Kidney tubule cell (primary cell): ENCODE data around the gene ARSI.

Experiments
- DNase-seq: peaks from one replicate; pipeline ENCODE4 v3.0.0-alpha.2; 2018; ENCODE audit warnings: low spot score

ARSI gene

GRCh38 chr5:150307617-150308426 is 5.1 kb upstream of the ARSI start:
- no peak for DNase-seq

GRCh38 chr5:150306775-150307174 is 4.1 kb upstream of the ARSI start:
- no peak for DNase-seq

- no peak for DNase-seq
Observed at GRCh38 chr5:150305557-150305956, 2.9 kb upstream of the ARSI start.

GRCh38 chr5:150305095-150305494 is 2.4 kb upstream of the ARSI start:
- no peak for DNase-seq

- no peak for DNase-seq
Observed at GRCh38 chr5:150304481-150305081, 1.9 kb upstream of the ARSI start.

- DNase-seq: no peak
Observed at GRCh38 chr5:150303660-150304386, 1.1 kb upstream of the ARSI start.

GRCh38 chr5:150303070-150303615 is 438 bp upstream of the ARSI start:
- DNase-seq: no peak

GRCh38 chr5:150301901-150302300 is 804 bp downstream of the ARSI start:
- no peak for DNase-seq

GRCh38 chr5:150301170-150301505 is 1.6 kb downstream of the ARSI start:
- DNase-seq: no peak

GRCh38 chr5:150300496-150301169 is 2.1 kb downstream of the ARSI start:
- DNase-seq: no peak

- peak; percentile 18 for DNase-seq
Observed at GRCh38 chr5:150299571-150300327, 3.0 kb downstream of the ARSI start.

- peak; percentile 40 for DNase-seq
Observed at GRCh38 chr5:150298701-150299451, 3.8 kb downstream of the ARSI start.

GRCh38 chr5:150297934-150298595 is 4.6 kb downstream of the ARSI start:
- no peak for DNase-seq

- DNase-seq: no peak
Observed at GRCh38 chr5:150297236-150297890, 5.3 kb downstream of the ARSI start.

- no peak for DNase-seq
Observed at GRCh38 chr5:150296496-150296895, 6.2 kb downstream of the ARSI start.

GRCh38 chr5:150295741-150296486 is 6.8 kb downstream of the ARSI start:
- DNase-seq: no peak

GRCh38 chr5:150295172-150295634 is 7.5 kb downstream of the ARSI start:
- DNase-seq: peak; percentile 82

GRCh38 chr5:150294551-150295071 is 8.1 kb downstream of the ARSI start:
- DNase-seq: no peak
